GM12891 (cell line): ENCODE data around the gene ALDH1A1.

ENCODE experiments used
- POLR2A ChIP-seq: IDR thresholded peaks from 2 replicates; pipeline ENCODE4 v1.6.1; 2011; ENCODE audit warnings: low read depth, low read length, control low read depth
- POLR2AphosphoS5 ChIP-seq: IDR thresholded peaks from 2 replicates; pipeline ENCODE4 v1.6.1; 2011; ENCODE audit warnings: low read depth, low read length, control low read depth
- TAF1 ChIP-seq: IDR thresholded peaks from 2 replicates; pipeline ENCODE4 v1.6.1; 2011; ENCODE audit warnings: low read depth, low read length, control low read depth

DNA sequence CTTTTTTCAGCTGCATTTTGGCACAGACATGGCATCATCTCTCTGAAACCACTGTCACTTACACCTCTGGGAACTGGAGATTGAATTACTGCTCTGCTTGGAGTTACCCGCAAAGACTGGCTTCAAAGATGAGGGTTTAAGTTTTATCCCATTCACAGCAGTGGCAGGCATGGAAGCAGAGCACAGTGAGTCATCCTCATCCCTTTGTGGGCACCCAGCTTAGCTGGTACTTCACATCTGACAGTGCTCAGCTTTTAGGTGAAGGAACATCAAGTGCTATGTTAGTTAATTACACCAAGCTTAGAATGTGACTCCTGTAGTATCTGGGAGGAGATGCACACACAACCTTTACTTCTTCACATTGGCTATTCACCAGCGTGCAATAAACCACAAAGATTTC is 24.8 kb upstream of the ALDH1A1 start:
- no peak for TF ChIP-seq POLR2A
- TF ChIP-seq TAF1: no peak
- no peak for TF ChIP-seq POLR2AphosphoS5
